ENCODE measurements around the gene TMTC1. TPM values are rescaled to one million over a fixed set of nuclear protein-coding genes. Genes with fewer than 3 reads are reported as not detected.

The TMTC1 gene
- total and polyA plus RNA-seq, 2 of the 8 experiments (the other 6 are each of a cell fraction or from before 2014, with no cell fraction given): 15.4 to 20.8 TPM

GRCh38 chr12:29589286-29589820 is 194.4 kb downstream of the TMTC1 start:
- Histone ChIP-seq H3K79me2 (ENCODE audit: control insufficient read depth in 1 of 2, insufficient read depth in 2 of 2, low read length in 2 of 2) (no peaks in the 10 kb centered on the region), H3K4me2 (ENCODE audit: insufficient read depth in 1 of 2, low read depth in 2 of 2, low read length in 2 of 2) (no peak overlapping the region), H2BK5ac (ENCODE audit: low read depth, low read length) (peak overlapping the region; percentile 8; the same call in 1 of the 2 replicates), H3K23me2 (ENCODE audit: low read depth, low read length) (no peaks in the 10 kb centered on the region), H2BK20ac (ENCODE audit: low read length) (no peak overlapping the region), H3K23ac (ENCODE audit: insufficient read length) (no peak overlapping the region), H2AK5ac (ENCODE audit: low read depth, low read length) (no peak overlapping the region), H3K4me1 (replicated peaks in 1 of 4; ENCODE audit: control insufficient read depth in 3 of 4, insufficient read depth in 4 of 4, low read length in 3 of 4) (peaks cover 0 to 6% (median 4%) of the 10 kb centered on the region in 4 experiments; a peak in 5 of 7 replicates), H4K91ac (replicated peaks; ENCODE audit: insufficient read length, low read length) (no peak overlapping the region), H4K5ac (ENCODE audit: insufficient read length, low read depth, low read length) (no peak overlapping the region), H2AFZ (ENCODE audit: low read length) (no peak overlapping the region), H4K8ac (ENCODE audit: extremely low read depth, insufficient read depth, low read length) (no peak overlapping the region), H3K14ac (ENCODE audit: insufficient read length) (no peak overlapping the region), H3K27ac (ENCODE audit: low read depth, low read length) (no peak overlapping the region), H2BK120ac (replicated peaks; ENCODE audit: low read depth, low read length) (no peak overlapping the region), H3K36me3 (ENCODE audit: control insufficient read depth in 2 of 4, insufficient read depth in 4 of 4, low read length in 3 of 4) (no peaks in the 10 kb centered on the region), H3K27me3 (replicated peaks in 1 of 4; ENCODE audit: control insufficient read depth in 3 of 4, extremely low read depth in 1 of 4, insufficient read depth in 3 of 4, low read length in 3 of 4) (no peaks in the 10 kb centered on the region; a peak in 1 of 7 replicates), H3K9me3 (ENCODE audit: insufficient read depth in 2 of 2, low read depth in 1 of 2, low read length in 1 of 2) (no peaks in the 10 kb centered on the region), H4K20me1 (replicated peaks in 1 of 2; ENCODE audit: control insufficient read depth in 1 of 2, insufficient read depth in 2 of 2, low read length in 2 of 2) (no peaks in the 10 kb centered on the region), H3K56ac (replicated peaks; ENCODE audit: insufficient read length, low read depth, low read length) (no peak overlapping the region), H3K79me1 (ENCODE audit: low read depth, low read length) (no peaks in the 10 kb centered on the region), H2BK12ac (ENCODE audit: low read depth, low read length) (peak overlapping the region; percentile 63; the same call in 1 of the 2 replicates), H3K4me3 (ENCODE audit: extremely low read depth in 1 of 4, insufficient read depth in 2 of 4, low read depth in 3 of 4, low read length in 4 of 4) (no peak overlapping the region), H3K4ac (replicated peaks; ENCODE audit: insufficient read length, low read depth, low read length) (no peak overlapping the region), H3K9ac (replicated peaks in 1 of 4; ENCODE audit: extremely low read depth in 1 of 4, low read depth in 3 of 4, low read length in 3 of 4) (no peak overlapping the region), H2BK15ac (ENCODE audit: low read length) (no peak overlapping the region), H3K18ac (ENCODE audit: extremely low read depth, low read length) (no peak overlapping the region)
- TF ChIP-seq TAF7 (optimal IDR thresholded peaks at IDR 0.05; ENCODE audit: borderline replicate concordance, low read depth, low read length): no peak
- ChIA-PET POLR2A (ENCODE audit: partially characterized antibody) (interaction anchor here (0.6 kb wide), 1 partner anchor 654 kb away, joined by 3 read pairs; no protein-coding TSS in a partner anchor), CTCF (ENCODE audit: partially characterized antibody) (interaction anchor here (0.6 to 2.4 kb wide), 7 partner anchors 9 to 300 kb away, joined by 3 to 12 read pairs (median 6); no protein-coding TSS in a partner anchor)
- FAIRE-seq: no peak
- 92% methylated on average over 2 of the region's 2 CpGs; no CpG with 5 or more reads in 1 of the 2 experiments for whole genome bisulfite sequencing, 2 experiments (ENCODE audit: extremely low coverage in 1 of 2, insufficient coverage in 1 of 2, insufficient read length in 1 of 2, insufficient replicate concordance in 2 of 2, low coverage in 1 of 2, low lambda C conversion rate in 2 of 2, missing lambda C conversion rate in 1 of 2)
- DNase-seq (ENCODE audit: low read depth in 1 of 2, low spot score in 2 of 2): no peak
